Glutamatergic neuron (in vitro differentiated cells): Measurements from ENCODE around the gene KIAA0930. TPM values are rescaled to one million over a fixed set of nuclear protein-coding genes. Genes with fewer than 3 reads are reported as not detected.
"Not testable (repeated sequence)": the region's sequence is repeated elsewhere in the genome, so short reads cannot be mapped to it uniquely, and the experiment has no call there.

Experiments used
- DNase-seq: peaks from one replicate; pipeline ENCODE4 v3.0.0; 2022
- H3K27ac Mint-ChIP-seq: one replicate; pipeline ENCODE4 v1.8.0; 2020; ENCODE audit warnings: mild to moderate bottlenecking, mixed read lengths, inconsistent platforms; ENCODE audit not compliant: unreplicated experiment
- H3K27me3 Mint-ChIP-seq: one replicate; pipeline ENCODE4 v1.8.0; 2020; ENCODE audit warnings: mild to moderate bottlenecking, moderate library complexity, mixed read lengths, inconsistent platforms; ENCODE audit not compliant: unreplicated experiment
- H3K36me3 Mint-ChIP-seq: one replicate; pipeline ENCODE4 v1.8.0; 2020; ENCODE audit warnings: mild to moderate bottlenecking, mixed read lengths, inconsistent platforms; ENCODE audit not compliant: unreplicated experiment
- H3K4me1 Mint-ChIP-seq: one replicate; pipeline ENCODE4 v1.8.0; 2020; ENCODE audit warnings: mild to moderate bottlenecking, low read depth, mixed read lengths, inconsistent platforms; ENCODE audit not compliant: unreplicated experiment
- H3K4me3 Mint-ChIP-seq: one replicate; pipeline ENCODE4 v1.8.0; 2020; ENCODE audit warnings: mild to moderate bottlenecking, mixed read lengths, inconsistent platforms; ENCODE audit not compliant: unreplicated experiment
- H3K9me3 Mint-ChIP-seq: one replicate; pipeline ENCODE4 v1.8.0; 2020; ENCODE audit warnings: mild to moderate bottlenecking, moderate library complexity, mixed read lengths, inconsistent platforms; ENCODE audit not compliant: unreplicated experiment
- total RNA-seq: library from RNA; stranded (reverse); fragmentation: NEBNext Ultra II Directional; extraction: Animal tissue kit (Norgen Biotek cat#: 25700); gene quantifications from one replicate; pipeline ENCODE4 v1.2.1, GENCODE V29; 2021; ENCODE audit not compliant: unreplicated experiment
- TF ChIP-seq, protein P1 (sequence below): fragments of 200-600 bp; sonication (generic); IDR thresholded peaks from one replicate; pipeline ENCODE4 v1.5.0; 2021; ENCODE audit not compliant: partially characterized antibody, unreplicated experiment

The KIAA0930 gene
- total RNA-seq, 1 donor from 2014 or later = 170 TPM

DNA sequence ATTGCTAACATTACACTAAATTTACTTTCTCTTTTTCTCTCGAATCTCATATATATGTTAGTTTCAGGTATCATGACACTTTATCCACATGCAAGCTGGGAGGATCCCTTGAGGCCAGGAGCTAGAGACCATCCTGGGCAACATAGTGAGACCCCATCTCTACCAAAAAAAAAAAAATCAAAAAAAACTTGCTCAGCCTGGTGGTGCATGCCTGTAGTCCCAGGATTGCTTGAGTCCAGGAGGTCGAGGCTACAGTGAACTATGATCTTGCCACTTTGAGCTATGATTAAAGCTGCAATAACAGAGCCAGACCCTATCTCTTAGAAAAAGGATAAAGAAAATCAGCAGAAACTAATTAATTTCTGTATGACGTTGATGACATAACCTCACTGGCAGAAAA, 40.3 kb upstream of the KIAA0930 start:
- peaks cover 15% of the 10 kb centered on the region for H3K27me3 Mint-ChIP-seq
- TF ChIP-seq, protein P1, sequence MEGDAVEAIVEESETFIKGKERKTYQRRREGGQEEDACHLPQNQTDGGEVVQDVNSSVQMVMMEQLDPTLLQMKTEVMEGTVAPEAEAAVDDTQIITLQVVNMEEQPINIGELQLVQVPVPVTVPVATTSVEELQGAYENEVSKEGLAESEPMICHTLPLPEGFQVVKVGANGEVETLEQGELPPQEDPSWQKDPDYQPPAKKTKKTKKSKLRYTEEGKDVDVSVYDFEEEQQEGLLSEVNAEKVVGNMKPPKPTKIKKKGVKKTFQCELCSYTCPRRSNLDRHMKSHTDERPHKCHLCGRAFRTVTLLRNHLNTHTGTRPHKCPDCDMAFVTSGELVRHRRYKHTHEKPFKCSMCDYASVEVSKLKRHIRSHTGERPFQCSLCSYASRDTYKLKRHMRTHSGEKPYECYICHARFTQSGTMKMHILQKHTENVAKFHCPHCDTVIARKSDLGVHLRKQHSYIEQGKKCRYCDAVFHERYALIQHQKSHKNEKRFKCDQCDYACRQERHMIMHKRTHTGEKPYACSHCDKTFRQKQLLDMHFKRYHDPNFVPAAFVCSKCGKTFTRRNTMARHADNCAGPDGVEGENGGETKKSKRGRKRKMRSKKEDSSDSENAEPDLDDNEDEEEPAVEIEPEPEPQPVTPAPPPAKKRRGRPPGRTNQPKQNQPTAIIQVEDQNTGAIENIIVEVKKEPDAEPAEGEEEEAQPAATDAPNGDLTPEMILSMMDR = no peak
- no peak overlapping the region for H3K4me3 Mint-ChIP-seq
- peaks cover 4% of the 10 kb centered on the region for H3K9me3 Mint-ChIP-seq
- H3K4me1 Mint-ChIP-seq = no peaks in the 10 kb centered on the region
- no peak for DNase-seq
- no peak overlapping the region for H3K27ac Mint-ChIP-seq
- no peaks in the 10 kb centered on the region for H3K36me3 Mint-ChIP-seq

DNA sequence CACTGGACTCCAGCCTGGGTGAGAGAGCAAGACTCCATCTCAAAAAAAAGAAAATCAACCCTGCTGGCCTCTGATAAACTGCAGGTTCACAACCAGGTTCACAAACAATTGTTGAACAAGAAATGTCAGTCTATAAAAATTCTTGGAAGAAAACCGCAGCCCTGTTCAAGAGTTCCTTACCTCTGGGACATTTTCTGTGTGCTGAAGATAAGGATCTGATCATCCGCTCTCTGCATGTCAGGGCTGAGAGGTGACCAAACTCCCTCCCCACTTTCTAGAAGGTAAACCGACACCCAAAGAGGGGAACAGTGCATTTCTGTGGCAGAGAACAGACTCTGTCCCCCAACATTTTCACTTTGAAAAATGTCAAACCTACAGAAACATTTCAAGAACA, 39.9 kb upstream of the KIAA0930 start:
- no peaks in the 10 kb centered on the region for H3K36me3 Mint-ChIP-seq
- peaks cover 4% of the 10 kb centered on the region for H3K9me3 Mint-ChIP-seq
- TF ChIP-seq, protein P1 = no peak
- H3K27me3 Mint-ChIP-seq = peaks cover 13% of the 10 kb centered on the region
- no peak overlapping the region for H3K4me3 Mint-ChIP-seq
- H3K4me1 Mint-ChIP-seq = no peaks in the 10 kb centered on the region
- no peak overlapping the region for H3K27ac Mint-ChIP-seq
- DNase-seq = no peak

DNA sequence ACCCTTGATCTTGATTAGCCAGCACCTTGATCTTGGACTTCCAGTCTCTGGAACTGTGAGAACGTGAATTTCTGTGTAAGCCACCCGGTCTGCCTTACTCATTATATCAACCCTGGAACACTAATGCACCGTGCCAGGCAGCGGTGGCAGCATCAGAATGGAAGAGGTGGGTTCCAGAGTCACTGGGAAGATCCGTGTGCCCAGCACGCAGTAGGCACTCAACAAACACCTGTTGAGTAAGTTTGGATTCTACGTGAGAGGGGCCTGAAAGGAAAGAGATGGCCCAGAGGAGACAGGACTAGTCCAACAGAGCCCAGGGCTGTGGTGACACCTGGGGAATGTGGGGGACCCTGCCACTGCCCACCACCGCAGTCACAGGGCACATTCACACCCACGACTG, 37.4 kb upstream of the KIAA0930 start:
- Mint-ChIP-seq H3K36me3 (no peaks in the 10 kb centered on the region), H3K4me1 (no peaks in the 10 kb centered on the region), H3K27me3 (peaks cover 3% of the 10 kb centered on the region), H3K4me3 (no peak overlapping the region), H3K9me3 (peaks cover 9% of the 10 kb centered on the region), H3K27ac (no peak overlapping the region)
- TF ChIP-seq, protein P1 = no peak
- no peak for DNase-seq

DNA sequence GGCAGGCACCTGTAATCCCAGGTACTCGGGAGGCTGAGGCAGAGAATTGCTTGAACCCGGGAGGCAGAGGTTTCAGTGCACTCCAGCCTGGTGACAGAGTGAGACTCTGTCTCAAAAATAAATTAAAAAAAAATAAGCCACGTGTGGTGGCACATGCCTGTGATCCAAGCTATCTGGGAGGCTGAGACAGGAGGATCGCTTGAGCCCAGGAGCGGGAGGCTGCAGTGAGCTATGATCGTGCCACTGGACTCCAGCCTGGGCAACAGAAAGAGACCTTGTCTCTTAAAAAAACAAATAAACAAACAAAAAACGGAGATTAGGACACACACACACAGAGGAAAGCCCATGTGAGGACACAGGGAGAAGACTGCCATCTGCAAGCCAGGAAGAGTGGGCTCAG, 37.0 kb upstream of the KIAA0930 start:
- not testable (repeated sequence) for DNase-seq, H3K36me3 Mint-ChIP-seq, H3K4me3 Mint-ChIP-seq, H3K27me3 Mint-ChIP-seq, H3K9me3 Mint-ChIP-seq, H3K4me1 Mint-ChIP-seq, H3K27ac Mint-ChIP-seq

GRCh38 chr22:45276507-45277105, 35.9 kb upstream of the KIAA0930 start:
- TF ChIP-seq, protein P1 = no peak
- H3K4me3 Mint-ChIP-seq = no peak overlapping the region

More at GRCh38 chr22:45276507-45277105, 35.9 kb upstream of the KIAA0930 start:
- no peak for DNase-seq
- Mint-ChIP-seq H3K4me1 (no peaks in the 10 kb centered on the region), H3K9me3 (peaks cover 7% of the 10 kb centered on the region), H3K27me3 (peaks cover 3% of the 10 kb centered on the region), H3K36me3 (no peaks in the 10 kb centered on the region), H3K27ac (no peak overlapping the region)
